ENCODE data around the gene KCP. TPM values are rescaled to one million over a fixed set of nuclear protein-coding genes. Genes with fewer than 3 reads are reported as not detected.

Gene KCP
- total and polyA plus RNA-seq, 2 of the 13 experiments (the other 11 are each of a cell fraction or from before 2014, with no cell fraction given): 0.37 to 1.0 TPM

DNA sequence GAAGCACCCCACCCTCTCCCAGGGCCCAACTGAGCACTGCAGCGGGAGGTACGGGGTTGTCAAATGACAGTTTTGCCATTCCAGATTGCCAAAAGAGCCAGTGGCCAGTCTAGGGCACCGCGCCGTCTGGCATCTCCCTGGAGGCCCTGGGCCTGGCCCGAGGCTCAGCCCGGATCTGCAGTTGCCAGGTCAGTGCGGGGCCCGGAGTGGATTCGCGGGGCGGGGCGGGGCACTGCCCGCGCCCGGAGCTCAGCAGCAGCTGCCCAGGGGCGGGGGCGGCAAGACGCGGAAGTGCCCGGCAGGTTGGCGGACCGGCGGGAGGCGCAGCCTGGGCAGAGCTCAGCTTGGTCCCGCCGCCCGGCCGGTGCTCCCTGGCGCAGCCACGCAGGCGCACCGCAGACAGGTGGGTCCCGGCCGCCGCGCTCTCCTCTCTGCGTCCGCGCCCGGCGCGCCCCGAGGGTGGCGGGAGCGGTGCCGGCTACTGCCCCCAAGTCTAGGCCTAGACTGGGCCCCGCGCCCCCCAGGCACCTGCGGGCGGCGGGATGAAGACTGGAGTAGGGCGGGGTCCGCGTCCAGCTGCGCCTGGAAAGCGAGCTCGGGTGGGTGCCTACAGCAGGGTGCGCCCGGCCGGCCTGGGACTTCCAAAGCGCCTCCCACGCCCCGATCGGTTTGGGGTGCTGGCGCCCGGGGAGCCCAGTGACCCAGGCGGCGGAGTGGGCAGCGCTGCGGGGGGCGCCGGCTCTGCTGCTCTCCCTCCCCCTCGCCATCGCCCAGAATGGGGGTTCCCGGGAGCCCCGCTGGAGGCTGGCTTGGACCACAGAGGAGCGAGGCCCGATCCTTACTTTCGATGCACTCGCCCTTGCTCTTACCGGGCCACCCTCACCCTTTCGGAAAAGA, 27.4 kb upstream of the KCP start, which contains the start of gene IRF5 (continued):
- TF ChIP-seq PPARG (CRISPR knock-in tag; conservative IDR thresholded peaks at IDR 0.05) (no peak), CEBPG (CRISPR knock-in tag; IDR thresholded peaks at IDR 0.05) (no peak), SALL2 (CRISPR knock-in tag; IDR thresholded peaks at IDR 0.05) (no peak), BORCS8-MEF2B (CRISPR knock-in tag; IDR thresholded peaks at IDR 0.05) (no peak), ZNF333 (CRISPR knock-in tag; IDR thresholded peaks at IDR 0.05; ENCODE audit: borderline replicate concordance) (peak; percentile 56; the same call in 1 of the 2 replicates), MXD4 (CRISPR knock-in tag; IDR thresholded peaks at IDR 0.05) (no peak), ZBTB1 (CRISPR knock-in tag; IDR thresholded peaks at IDR 0.05; ENCODE audit: borderline replicate concordance) (no peak), HMGA1 (CRISPR knock-in tag; conservative IDR thresholded peaks at IDR 0.05) (no peak), ZFX (CRISPR knock-in tag; IDR thresholded peaks at IDR 0.05; ENCODE audit: low read depth) (peak; percentile 54), MTA1 (CRISPR knock-in tag; IDR thresholded peaks at IDR 0.05; ENCODE audit: borderline replicate concordance) (no peak), NFRKB (IDR thresholded peaks at IDR 0.05) (no peak), RFX1 (IDR thresholded peaks at IDR 0.05) (no peak)
- TF ChIP-seq, protein P1, sequence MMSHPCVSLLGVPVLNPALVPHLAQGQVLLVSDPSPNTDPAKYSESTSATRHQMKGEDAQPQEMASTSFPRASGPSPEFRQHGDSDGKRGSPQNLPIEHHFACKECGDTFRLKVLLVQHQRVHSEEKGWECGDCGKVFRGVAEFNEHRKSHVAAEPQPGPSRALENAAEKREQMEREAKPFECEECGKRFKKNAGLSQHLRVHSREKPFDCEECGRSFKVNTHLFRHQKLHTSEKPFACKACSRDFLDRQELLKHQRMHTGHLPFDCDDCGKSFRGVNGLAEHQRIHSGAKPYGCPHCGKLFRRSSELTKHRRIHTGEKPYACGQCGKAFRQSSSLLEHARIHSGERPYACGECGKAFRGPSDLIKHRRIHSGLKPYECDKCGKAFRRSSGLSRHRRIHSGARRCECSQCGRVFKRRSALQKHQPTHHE (CRISPR knock-in tag; IDR thresholded peaks at IDR 0.05; ENCODE audit: borderline replicate concordance): no peak
- TF ChIP-seq, protein P2, sequence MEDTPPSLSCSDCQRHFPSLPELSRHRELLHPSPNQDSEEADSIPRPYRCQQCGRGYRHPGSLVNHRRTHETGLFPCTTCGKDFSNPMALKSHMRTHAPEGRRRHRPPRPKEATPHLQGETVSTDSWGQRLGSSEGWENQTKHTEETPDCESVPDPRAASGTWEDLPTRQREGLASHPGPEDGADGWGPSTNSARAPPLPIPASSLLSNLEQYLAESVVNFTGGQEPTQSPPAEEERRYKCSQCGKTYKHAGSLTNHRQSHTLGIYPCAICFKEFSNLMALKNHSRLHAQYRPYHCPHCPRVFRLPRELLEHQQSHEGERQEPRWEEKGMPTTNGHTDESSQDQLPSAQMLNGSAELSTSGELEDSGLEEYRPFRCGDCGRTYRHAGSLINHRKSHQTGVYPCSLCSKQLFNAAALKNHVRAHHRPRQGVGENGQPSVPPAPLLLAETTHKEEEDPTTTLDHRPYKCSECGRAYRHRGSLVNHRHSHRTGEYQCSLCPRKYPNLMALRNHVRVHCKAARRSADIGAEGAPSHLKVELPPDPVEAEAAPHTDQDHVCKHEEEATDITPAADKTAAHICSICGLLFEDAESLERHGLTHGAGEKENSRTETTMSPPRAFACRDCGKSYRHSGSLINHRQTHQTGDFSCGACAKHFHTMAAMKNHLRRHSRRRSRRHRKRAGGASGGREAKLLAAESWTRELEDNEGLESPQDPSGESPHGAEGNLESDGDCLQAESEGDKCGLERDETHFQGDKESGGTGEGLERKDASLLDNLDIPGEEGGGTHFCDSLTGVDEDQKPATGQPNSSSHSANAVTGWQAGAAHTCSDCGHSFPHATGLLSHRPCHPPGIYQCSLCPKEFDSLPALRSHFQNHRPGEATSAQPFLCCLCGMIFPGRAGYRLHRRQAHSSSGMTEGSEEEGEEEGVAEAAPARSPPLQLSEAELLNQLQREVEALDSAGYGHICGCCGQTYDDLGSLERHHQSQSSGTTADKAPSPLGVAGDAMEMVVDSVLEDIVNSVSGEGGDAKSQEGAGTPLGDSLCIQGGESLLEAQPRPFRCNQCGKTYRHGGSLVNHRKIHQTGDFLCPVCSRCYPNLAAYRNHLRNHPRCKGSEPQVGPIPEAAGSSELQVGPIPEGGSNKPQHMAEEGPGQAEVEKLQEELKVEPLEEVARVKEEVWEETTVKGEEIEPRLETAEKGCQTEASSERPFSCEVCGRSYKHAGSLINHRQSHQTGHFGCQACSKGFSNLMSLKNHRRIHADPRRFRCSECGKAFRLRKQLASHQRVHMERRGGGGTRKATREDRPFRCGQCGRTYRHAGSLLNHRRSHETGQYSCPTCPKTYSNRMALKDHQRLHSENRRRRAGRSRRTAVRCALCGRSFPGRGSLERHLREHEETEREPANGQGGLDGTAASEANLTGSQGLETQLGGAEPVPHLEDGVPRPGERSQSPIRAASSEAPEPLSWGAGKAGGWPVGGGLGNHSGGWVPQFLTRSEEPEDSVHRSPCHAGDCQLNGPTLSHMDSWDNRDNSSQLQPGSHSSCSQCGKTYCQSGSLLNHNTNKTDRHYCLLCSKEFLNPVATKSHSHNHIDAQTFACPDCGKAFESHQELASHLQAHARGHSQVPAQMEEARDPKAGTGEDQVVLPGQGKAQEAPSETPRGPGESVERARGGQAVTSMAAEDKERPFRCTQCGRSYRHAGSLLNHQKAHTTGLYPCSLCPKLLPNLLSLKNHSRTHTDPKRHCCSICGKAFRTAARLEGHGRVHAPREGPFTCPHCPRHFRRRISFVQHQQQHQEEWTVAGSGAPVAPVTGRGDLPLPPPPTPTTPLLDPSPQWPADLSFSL (CRISPR knock-in tag; IDR thresholded peaks at IDR 0.05): no peak
- TF ChIP-seq, protein P3, sequence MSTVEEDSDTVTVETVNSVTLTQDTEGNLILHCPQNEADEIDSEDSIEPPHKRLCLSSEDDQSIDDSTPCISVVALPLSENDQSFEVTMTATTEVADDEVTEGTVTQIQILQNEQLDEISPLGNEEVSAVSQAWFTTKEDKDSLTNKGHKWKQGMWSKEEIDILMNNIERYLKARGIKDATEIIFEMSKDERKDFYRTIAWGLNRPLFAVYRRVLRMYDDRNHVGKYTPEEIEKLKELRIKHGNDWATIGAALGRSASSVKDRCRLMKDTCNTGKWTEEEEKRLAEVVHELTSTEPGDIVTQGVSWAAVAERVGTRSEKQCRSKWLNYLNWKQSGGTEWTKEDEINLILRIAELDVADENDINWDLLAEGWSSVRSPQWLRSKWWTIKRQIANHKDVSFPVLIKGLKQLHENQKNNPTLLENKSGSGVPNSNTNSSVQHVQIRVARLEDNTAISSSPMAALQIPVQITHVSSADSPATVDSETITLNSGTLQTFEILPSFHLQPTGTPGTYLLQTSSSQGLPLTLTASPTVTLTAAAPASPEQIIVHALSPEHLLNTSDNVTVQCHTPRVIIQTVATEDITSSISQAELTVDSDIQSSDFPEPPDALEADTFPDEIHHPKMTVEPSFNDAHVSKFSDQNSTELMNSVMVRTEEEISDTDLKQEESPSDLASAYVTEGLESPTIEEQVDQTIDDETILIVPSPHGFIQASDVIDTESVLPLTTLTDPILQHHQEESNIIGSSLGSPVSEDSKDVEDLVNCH (CRISPR knock-in tag; IDR thresholded peaks at IDR 0.05): no peak
- TF ChIP-seq, protein P4, sequence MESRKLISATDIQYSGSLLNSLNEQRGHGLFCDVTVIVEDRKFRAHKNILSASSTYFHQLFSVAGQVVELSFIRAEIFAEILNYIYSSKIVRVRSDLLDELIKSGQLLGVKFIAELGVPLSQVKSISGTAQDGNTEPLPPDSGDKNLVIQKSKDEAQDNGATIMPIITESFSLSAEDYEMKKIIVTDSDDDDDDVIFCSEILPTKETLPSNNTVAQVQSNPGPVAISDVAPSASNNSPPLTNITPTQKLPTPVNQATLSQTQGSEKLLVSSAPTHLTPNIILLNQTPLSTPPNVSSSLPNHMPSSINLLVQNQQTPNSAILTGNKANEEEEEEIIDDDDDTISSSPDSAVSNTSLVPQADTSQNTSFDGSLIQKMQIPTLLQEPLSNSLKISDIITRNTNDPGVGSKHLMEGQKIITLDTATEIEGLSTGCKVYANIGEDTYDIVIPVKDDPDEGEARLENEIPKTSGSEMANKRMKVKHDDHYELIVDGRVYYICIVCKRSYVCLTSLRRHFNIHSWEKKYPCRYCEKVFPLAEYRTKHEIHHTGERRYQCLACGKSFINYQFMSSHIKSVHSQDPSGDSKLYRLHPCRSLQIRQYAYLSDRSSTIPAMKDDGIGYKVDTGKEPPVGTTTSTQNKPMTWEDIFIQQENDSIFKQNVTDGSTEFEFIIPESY (CRISPR knock-in tag; IDR thresholded peaks at IDR 0.05): no peak
